CD4-positive, CD25-positive, alpha-beta regulatory T cell (primary cell): ENCODE measurements around the gene ADAMTS9. TPM values are rescaled to one million over a fixed set of nuclear protein-coding genes. Genes with fewer than 3 reads are reported as not detected.

Experiments used
- ATAC-seq, 2 donors: fragments of 150-1000 bp; cut with Tn5 transposase; one replicate each; pipeline ENCODE4 v1.10.0; 2021; ENCODE audit warnings: low read depth in 2 of 2, moderate number of reproducible peaks in 2 of 2, moderate library complexity in 1 of 2
- DNase-seq, 3 donors: peaks; one replicate each; pipeline versions ENCODE4 v3.0.0 to v3.0.0-alpha.2; 2012 to 2022; ENCODE audit warnings: mixed read lengths in 1 of 3
- H3K27ac ChIP-seq: one replicate; pipeline ENCODE4 v1.7.0; 2013; ENCODE audit warnings: mild to moderate bottlenecking, low read length; ENCODE audit not compliant: insufficient read depth, poor library complexity, severe bottlenecking
- H3K27me3 ChIP-seq: one replicate; pipeline ENCODE4 v1.7.0; 2013; ENCODE audit warnings: low read length; ENCODE audit not compliant: control insufficient read depth, insufficient read depth
- H3K36me3 ChIP-seq: one replicate; pipeline ENCODE4 v1.7.0; 2013; ENCODE audit warnings: mild to moderate bottlenecking, low read length, moderate library complexity; ENCODE audit not compliant: control insufficient read depth, insufficient read depth
- H3K4me1 ChIP-seq: 2 replicates; pipeline ENCODE4 v1.7.0; 2013; ENCODE audit warnings: mild to moderate bottlenecking, low read length; ENCODE audit not compliant: insufficient read depth, control insufficient read depth, poor library complexity, severe bottlenecking
- H3K4me3 ChIP-seq: one replicate; pipeline ENCODE4 v1.7.0; 2013; ENCODE audit warnings: low read depth, mild to moderate bottlenecking, low read length, moderate library complexity
- H3K9me3 ChIP-seq, 2 experiments: 1 replicate in 1 of 2; 2 replicates in 1 of 2; pipeline ENCODE4 v1.7.0; 2013; ENCODE audit warnings: low read length in 2 of 2, mild to moderate bottlenecking in 1 of 2, moderate library complexity in 1 of 2; ENCODE audit not compliant: control insufficient read depth in 2 of 2
- H3K27ac Mint-ChIP-seq, 3 donors: one replicate each; pipeline ENCODE4 v1.8.0; 2020 to 2022; ENCODE audit warnings: mild to moderate bottlenecking in 3 of 3, mixed read lengths in 3 of 3, moderate library complexity in 2 of 3
- H3K27me3 Mint-ChIP-seq: one replicate; pipeline ENCODE4 v1.8.0; 2022; ENCODE audit warnings: mild to moderate bottlenecking, mixed read lengths
- H3K36me3 Mint-ChIP-seq: one replicate; pipeline ENCODE4 v1.8.0; 2020; ENCODE audit warnings: mixed read lengths
- H3K4me1 Mint-ChIP-seq, 4 donors: one replicate each; pipeline ENCODE4 v1.8.0; 2020 to 2022; ENCODE audit warnings: mixed read lengths in 4 of 4, mild to moderate bottlenecking in 1 of 4
- H3K4me3 Mint-ChIP-seq, 4 donors: one replicate each; pipeline ENCODE4 v1.8.0; 2020 to 2022; ENCODE audit warnings: mild to moderate bottlenecking in 4 of 4, mixed read lengths in 4 of 4, moderate library complexity in 3 of 4
- H3K9me3 Mint-ChIP-seq, 7 donors: one replicate each; pipeline ENCODE4 v1.8.0; 2020 to 2022; ENCODE audit warnings: mixed read lengths in 7 of 7, mild to moderate bottlenecking in 3 of 7, moderate library complexity in 2 of 7
- polyA plus RNA-seq, 4 donors: library from polyadenylated mRNA; unstranded; fragments of 300-500 nt; fragmentation: Illumina TruSeq; gene quantifications; one replicate each; pipeline ENCODE4 v1.2.3, GENCODE V29; 2021
- total RNA-seq: library from RNA; stranded (reverse); gene quantifications from one replicate; pipeline ENCODE4 v1.2.3, GENCODE V29; 2022

Gene ADAMTS9
- total and polyA plus RNA-seq, 5 donors from 2014 or later = 0.12 TPM; not detected in 4

GRCh38 chr3:64674591-64675076, 13.2 kb downstream of the ADAMTS9 start:
- H3K27ac Mint-ChIP-seq = no peak overlapping the region
- no peak overlapping the region for H3K4me3 Mint-ChIP-seq
- Histone ChIP-seq H3K4me1 (no peaks in the 10 kb centered on the region), H3K36me3 (no peaks in the 10 kb centered on the region), H3K4me3 (no peak overlapping the region), H3K27ac (no peak overlapping the region), H3K27me3 (no peaks in the 10 kb centered on the region), H3K9me3 (no peaks in the 10 kb centered on the region)
- no peaks in the 10 kb centered on the region for H3K4me1 Mint-ChIP-seq
- H3K27me3 Mint-ChIP-seq = no peaks in the 10 kb centered on the region
- no peak for DNase-seq
- ATAC-seq = no peak
- peaks cover 0 to 3% (median 0%) of the 10 kb centered on the region in 7 donors for H3K9me3 Mint-ChIP-seq
- no peaks in the 10 kb centered on the region for H3K36me3 Mint-ChIP-seq

GRCh38 chr3:64673159-64673715, 14.6 kb downstream of the ADAMTS9 start:
- Histone ChIP-seq H3K27me3 (no peaks in the 10 kb centered on the region), H3K4me3 (no peak overlapping the region), H3K27ac (no peak overlapping the region), H3K36me3 (no peaks in the 10 kb centered on the region), H3K9me3 (no peaks in the 10 kb centered on the region), H3K4me1 (no peaks in the 10 kb centered on the region)
- no peaks in the 10 kb centered on the region for H3K4me1 Mint-ChIP-seq
- no peak overlapping the region for H3K27ac Mint-ChIP-seq
- H3K36me3 Mint-ChIP-seq = no peaks in the 10 kb centered on the region
- H3K4me3 Mint-ChIP-seq = no peak overlapping the region
- ATAC-seq (no peak), DNase-seq (no peak)
- peaks cover 0 to 3% (median 0%) of the 10 kb centered on the region in 7 donors for H3K9me3 Mint-ChIP-seq
- no peaks in the 10 kb centered on the region for H3K27me3 Mint-ChIP-seq

- no peak overlapping the region for H3K27ac Mint-ChIP-seq
- H3K9me3 ChIP-seq = no peaks in the 10 kb centered on the region
- ATAC-seq (no peak), DNase-seq (no peak)
- no peaks in the 10 kb centered on the region for H3K27me3 Mint-ChIP-seq
- H3K36me3 Mint-ChIP-seq = no peaks in the 10 kb centered on the region
- no peak overlapping the region for H3K27ac ChIP-seq
- no peaks in the 10 kb centered on the region for H3K27me3 ChIP-seq
- H3K4me1 ChIP-seq = no peaks in the 10 kb centered on the region
- H3K4me3 Mint-ChIP-seq = no peak overlapping the region
- no peaks in the 10 kb centered on the region for H3K4me1 Mint-ChIP-seq
- H3K36me3 ChIP-seq = no peaks in the 10 kb centered on the region
- H3K9me3 Mint-ChIP-seq = peaks cover 0 to 3% (median 0%) of the 10 kb centered on the region in 7 donors
- H3K4me3 ChIP-seq = no peak overlapping the region
Observed at GRCh38 chr3:64668582-64669510, 19.0 kb downstream of the ADAMTS9 start.

GRCh38 chr3:64667887-64668581, 19.8 kb downstream of the ADAMTS9 start:
- no peaks in the 10 kb centered on the region for H3K36me3 Mint-ChIP-seq
- peaks cover 0 to 3% (median 0%) of the 10 kb centered on the region in 7 donors for H3K9me3 Mint-ChIP-seq
- H3K4me3 Mint-ChIP-seq = no peak overlapping the region
- ATAC-seq (no peak), DNase-seq (no peak)
- H3K4me1 Mint-ChIP-seq = no peaks in the 10 kb centered on the region
- no peaks in the 10 kb centered on the region for H3K27me3 Mint-ChIP-seq
- H3K4me3 ChIP-seq = no peak overlapping the region
- no peak overlapping the region for H3K27ac Mint-ChIP-seq
- no peaks in the 10 kb centered on the region for H3K36me3 ChIP-seq
- no peak overlapping the region for H3K27ac ChIP-seq
- H3K27me3 ChIP-seq = no peaks in the 10 kb centered on the region
- H3K9me3 ChIP-seq = no peaks in the 10 kb centered on the region
- H3K4me1 ChIP-seq = no peaks in the 10 kb centered on the region

- Histone ChIP-seq H3K9me3 (peaks cover 0 to under 1% of the 10 kb centered on the region in 2 experiments), H3K4me1 (no peaks in the 10 kb centered on the region), H3K4me3 (no peak overlapping the region), H3K27ac (no peak overlapping the region), H3K27me3 (no peaks in the 10 kb centered on the region), H3K36me3 (no peaks in the 10 kb centered on the region)
- Mint-ChIP-seq H3K36me3 (no peaks in the 10 kb centered on the region), H3K27me3 (no peaks in the 10 kb centered on the region), H3K4me1 (no peaks in the 10 kb centered on the region), H3K4me3 (no peak overlapping the region), H3K9me3 (peaks cover 0 to 7% (median 0%) of the 10 kb centered on the region in 7 donors), H3K27ac (no peak overlapping the region)
- no peak for DNase-seq
- no peak for ATAC-seq
Observed at GRCh38 chr3:64667138-64667537, 20.7 kb downstream of the ADAMTS9 start.

GRCh38 chr3:64666171-64666588, 21.6 kb downstream of the ADAMTS9 start:
- ATAC-seq (no peak), DNase-seq (no peak)
- Mint-ChIP-seq H3K9me3 (peaks cover 0 to 13% (median 3%) of the 10 kb centered on the region in 7 donors), H3K36me3 (no peaks in the 10 kb centered on the region), H3K4me3 (no peak overlapping the region), H3K27me3 (no peaks in the 10 kb centered on the region), H3K27ac (no peak overlapping the region), H3K4me1 (no peaks in the 10 kb centered on the region)
- H3K27ac ChIP-seq = no peak overlapping the region
- H3K9me3 ChIP-seq = peaks cover 0 to 4% of the 10 kb centered on the region in 2 experiments
- H3K27me3 ChIP-seq = no peaks in the 10 kb centered on the region
- no peaks in the 10 kb centered on the region for H3K4me1 ChIP-seq
- H3K4me3 ChIP-seq = no peak overlapping the region
- H3K36me3 ChIP-seq = no peaks in the 10 kb centered on the region

GRCh38 chr3:64664397-64664796, 23.4 kb downstream of the ADAMTS9 start:
- H3K27ac ChIP-seq = no peak overlapping the region

More at GRCh38 chr3:64664397-64664796, 23.4 kb downstream of the ADAMTS9 start:
- Mint-ChIP-seq H3K27me3 (no peaks in the 10 kb centered on the region), H3K4me1 (no peaks in the 10 kb centered on the region), H3K9me3 (peaks cover 0 to 14% (median 3%) of the 10 kb centered on the region in 7 donors), H3K36me3 (no peaks in the 10 kb centered on the region), H3K4me3 (no peak overlapping the region), H3K27ac (no peak overlapping the region)
- Histone ChIP-seq H3K4me3 (no peak overlapping the region), H3K36me3 (no peaks in the 10 kb centered on the region), H3K4me1 (no peaks in the 10 kb centered on the region), H3K9me3 (peaks cover 0 to 4% of the 10 kb centered on the region in 2 experiments), H3K27me3 (no peaks in the 10 kb centered on the region)
- ATAC-seq (no peak), DNase-seq (no peak)
